HG03439 (cell line): ENCODE data around the gene CNN2.
A peak's percentile ranks its signal among the peaks of the same experiment; 100 is the strongest.
"Not testable (repeated sequence)": the region's sequence is repeated elsewhere in the genome, so short reads cannot be mapped to it uniquely, and the experiment has no call there.

ENCODE experiments used
- ATAC-seq: cut with Tn5 transposase; IDR thresholded peaks from one replicate; pipeline ENCODE4 v1.9.1; 2021; ENCODE audit warnings: mild to moderate bottlenecking, moderate library complexity; ENCODE audit not compliant: unreplicated experiment

CNN2 gene

DNA sequence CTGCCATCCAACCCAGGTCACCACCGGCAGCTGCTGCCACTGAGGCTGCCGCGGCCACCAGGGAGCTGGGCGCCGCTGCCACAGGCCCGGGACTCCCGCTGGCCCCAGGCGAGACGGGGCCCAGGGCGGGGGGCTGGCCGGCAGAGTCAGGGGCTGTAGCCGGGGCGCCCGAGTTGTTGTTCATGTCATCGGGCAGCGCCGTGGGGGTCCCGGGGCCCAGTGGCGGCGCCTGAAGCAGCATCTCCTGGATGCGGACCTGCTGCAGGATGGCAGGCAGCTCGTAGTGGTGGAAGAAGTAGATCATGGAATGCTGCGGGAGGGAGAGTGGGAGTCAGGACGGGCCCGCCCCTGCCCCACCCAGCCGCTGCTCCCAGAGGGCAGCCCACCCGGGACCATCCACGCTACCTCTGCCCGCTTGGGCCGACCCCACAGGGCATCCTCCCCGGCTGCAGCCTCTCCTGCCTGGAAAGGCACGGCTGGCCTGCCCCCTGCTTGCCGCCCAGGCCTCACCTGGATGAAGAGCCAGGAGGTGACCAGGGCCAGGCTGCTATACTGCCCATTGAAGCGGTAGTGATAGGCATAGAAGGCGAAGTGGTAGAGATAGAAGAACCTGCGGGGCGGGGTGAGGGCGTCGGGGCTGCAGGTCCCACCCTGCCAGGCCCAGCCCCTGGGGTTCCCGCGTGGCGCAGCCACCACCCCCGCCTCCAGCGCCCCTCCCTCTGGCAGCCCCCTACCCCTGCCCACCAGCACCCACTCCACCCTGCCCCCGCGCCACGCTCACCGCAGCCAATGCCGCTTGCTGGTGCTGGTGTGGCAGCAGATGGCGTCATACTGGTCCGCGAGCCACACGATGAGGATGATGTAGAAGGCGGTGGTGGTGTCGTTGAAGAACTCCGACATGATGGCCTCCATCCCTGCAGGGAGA is 15.6 kb upstream of the CNN2 start:
- no peak for ATAC-seq

DNA sequence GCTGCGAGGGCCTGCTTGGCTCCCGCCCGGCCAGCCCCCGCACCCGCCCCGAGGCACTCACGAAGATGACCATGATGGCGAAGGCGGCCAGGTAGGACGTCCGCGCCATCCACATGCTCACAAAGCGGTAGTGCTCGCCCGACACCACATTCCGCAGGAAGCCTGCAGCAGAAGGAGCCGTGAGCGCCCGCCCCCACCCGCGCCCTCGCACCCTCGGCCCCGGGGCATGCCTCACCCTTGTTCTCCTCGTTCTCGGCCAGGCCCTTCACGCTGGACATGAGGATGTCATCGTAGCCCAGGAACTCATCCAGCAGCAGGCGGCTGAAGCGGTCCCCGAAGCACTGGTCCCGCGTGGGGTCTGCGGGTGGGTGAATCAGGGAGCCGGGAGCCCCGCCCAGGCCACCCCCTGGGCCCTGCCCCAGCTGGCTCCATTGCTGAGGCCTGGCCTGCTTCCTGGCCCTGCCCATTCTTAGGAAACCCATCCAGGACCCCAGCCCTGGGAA is 14.5 kb upstream of the CNN2 start:
- no peak for ATAC-seq

DNA sequence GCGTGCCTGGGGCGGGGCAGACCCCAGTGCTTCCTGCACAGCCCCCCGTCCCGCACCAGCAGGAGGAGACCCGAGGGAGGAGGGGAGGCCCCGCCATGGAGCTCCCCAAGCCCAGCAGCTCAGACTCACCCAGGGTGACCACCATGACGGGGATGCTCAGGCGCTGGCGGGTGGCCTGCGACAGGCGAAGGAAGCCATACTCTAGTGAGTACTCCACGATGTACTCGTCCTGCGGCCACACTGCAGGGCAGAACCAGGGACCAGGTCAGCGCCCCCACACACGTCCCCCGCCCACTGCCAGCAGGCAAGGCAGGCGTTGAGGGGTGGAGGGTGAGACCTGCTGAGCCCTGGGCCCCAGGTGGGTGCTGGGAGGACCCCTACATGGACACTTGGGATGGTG is 14.1 kb upstream of the CNN2 start:
- ATAC-seq = no peak

- ATAC-seq = no peak
These were observed 13.2 kb upstream of the CNN2 start for GRCh38 chr19:1013218-1013617.

GRCh38 chr19:1014161-1015060 is 12.0 kb upstream of the CNN2 start:
- no peak for ATAC-seq

- ATAC-seq = no peak
These were observed 11.2 kb upstream of the CNN2 start for GRCh38 chr19:1015061-1015781.

GRCh38 chr19:1015782-1016646 is 10.4 kb upstream of the CNN2 start:
- no peak for ATAC-seq

GRCh38 chr19:1016647-1017114 is 9.7 kb upstream of the CNN2 start:
- ATAC-seq = no peak

DNA sequence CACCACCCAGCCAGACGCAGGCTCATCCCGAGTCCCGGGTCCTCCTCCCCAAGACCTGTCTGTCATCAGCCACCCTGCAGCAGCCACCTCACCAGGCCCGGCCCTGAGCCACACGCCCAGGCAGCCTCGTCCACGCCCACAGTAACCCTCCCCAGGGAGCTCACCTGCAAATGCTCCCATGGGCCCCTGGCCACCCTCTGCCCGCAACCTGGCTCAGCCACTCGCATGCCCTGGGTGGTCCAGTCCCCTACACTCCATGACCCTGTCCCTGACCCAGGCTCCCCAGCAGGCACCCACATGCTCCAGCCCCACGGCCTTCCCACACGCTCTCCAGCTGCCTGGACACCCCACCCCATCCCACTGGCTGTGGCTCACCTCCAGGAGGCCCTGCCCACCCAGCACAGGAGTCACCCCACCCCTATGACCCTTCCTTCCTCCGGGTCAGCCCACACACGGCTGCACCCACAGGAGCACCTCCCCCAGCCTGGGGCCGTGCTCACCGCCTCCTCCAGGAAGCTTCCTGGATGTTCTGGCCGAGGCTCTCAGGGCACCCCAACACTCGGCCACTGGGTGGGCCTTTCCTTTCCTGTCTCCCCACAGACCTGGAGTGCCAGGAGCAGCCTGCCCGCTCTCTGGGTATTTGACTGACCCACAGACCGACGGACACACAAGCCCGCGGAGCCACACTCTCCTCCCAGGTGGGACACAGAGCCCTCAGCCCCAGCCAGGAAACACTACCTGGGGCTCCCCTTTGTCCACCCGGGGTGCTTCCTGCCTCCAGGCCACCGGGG is 9.1 kb upstream of the CNN2 start:
- ATAC-seq = no peak

GRCh38 chr19:1017906-1018305 is 8.5 kb upstream of the CNN2 start:
- ATAC-seq = no peak

GRCh38 chr19:1018393-1018792 is 8.0 kb upstream of the CNN2 start:
- ATAC-seq = no peak

- ATAC-seq = no peak
These were observed 7.3 kb upstream of the CNN2 start for GRCh38 chr19:1018932-1019615.

GRCh38 chr19:1019616-1019961 is 6.8 kb upstream of the CNN2 start:
- ATAC-seq = no peak

DNA sequence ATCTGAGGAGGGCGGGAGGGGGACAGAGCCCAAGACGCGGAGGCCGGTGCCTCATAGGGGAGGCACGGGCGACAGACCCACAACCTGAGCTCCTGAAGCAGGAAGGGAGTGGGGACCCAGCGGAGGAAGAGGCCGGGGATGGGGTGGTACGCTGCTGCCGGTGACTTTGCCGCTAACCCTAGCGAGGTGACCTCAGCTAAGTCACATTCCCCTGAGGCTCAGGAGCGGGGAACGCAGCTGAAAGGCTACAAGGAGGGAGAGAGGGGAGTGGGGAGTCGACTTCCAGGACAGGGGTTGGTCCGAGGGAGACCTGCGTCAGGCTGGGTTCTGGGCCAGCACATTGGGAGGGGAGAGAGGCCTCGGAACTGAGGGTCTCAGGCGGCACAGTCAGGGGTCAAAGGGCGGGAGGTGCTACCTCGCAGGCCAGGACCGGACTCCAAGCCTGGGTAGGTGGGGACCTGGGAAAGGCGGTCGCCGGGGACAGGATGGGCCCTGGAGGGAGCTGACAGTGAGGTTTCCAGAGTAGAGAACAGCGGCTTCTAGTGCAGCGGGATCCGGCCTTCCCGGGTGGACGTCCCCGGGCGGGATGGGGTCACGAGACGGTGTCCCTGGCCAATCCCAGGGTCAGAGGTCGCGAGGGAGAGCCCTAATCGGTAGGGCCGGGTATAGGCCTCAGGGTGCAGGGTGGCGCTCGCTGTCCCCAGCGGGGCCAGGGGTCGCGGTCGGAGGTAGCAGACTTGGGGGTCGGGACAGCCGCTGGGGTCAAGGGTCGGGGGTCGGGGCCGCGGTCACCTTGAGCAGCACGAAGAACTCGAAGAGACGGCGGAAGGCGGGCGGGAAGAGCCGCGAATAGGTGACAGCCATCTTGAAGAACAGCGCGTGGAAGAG is 6.2 kb upstream of the CNN2 start:
- no peak for ATAC-seq

- ATAC-seq = peak; percentile 87
These were observed 5.5 kb upstream of the CNN2 start, which contains the start of gene TMEM259 for GRCh38 chr19:1020868-1021425. TMEM259 (minus strand) TSS chr19:1021123; CDS start chr19:1020996, 127 bp downstream.

DNA sequence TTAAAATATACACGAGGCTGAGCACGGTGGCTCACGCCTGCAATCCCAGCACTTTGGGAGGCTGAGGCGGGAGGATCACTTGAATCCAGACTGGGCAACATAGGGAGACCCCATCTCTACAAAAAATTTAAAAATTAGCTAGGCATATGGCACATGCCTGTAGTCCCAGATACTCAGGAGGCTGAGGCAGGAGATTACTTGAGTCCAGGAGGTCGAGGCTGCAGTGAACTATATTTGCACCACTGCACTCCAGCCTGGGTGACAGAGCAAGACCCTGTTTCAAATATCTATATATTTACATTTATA is 2.6 kb upstream of the CNN2 start:
- ATAC-seq = not testable (repeated sequence)

DNA sequence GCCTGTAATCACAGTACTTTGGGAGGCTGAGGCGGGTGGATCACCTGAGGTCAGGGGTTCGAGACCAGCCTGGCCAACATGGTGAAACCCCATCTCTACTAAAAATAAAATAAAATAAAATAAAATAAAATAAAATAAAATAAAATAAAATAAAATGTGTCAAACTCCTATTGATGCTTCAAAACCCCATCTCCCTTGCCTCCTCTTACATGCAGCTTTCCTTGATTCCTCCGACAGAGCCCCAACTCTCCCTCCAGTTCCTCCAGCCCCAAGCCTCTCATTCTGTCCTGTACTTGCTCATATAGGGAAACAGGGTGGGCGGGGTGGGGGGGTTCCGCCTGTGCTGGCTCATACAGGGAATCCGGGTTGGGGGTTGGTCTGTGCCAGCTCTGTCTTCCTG is 1.3 kb upstream of the CNN2 start:
- not testable (repeated sequence) for ATAC-seq
